ENCODE results near the gene LRCOL1. TPM values are rescaled to one million over a fixed set of nuclear protein-coding genes. Genes with fewer than 3 reads are reported as not detected.

Gene LRCOL1
- total and polyA plus RNA-seq, 10 donors, result 0.54 to 4.1 (median 1.4) TPM; not detected in 2

DNA sequence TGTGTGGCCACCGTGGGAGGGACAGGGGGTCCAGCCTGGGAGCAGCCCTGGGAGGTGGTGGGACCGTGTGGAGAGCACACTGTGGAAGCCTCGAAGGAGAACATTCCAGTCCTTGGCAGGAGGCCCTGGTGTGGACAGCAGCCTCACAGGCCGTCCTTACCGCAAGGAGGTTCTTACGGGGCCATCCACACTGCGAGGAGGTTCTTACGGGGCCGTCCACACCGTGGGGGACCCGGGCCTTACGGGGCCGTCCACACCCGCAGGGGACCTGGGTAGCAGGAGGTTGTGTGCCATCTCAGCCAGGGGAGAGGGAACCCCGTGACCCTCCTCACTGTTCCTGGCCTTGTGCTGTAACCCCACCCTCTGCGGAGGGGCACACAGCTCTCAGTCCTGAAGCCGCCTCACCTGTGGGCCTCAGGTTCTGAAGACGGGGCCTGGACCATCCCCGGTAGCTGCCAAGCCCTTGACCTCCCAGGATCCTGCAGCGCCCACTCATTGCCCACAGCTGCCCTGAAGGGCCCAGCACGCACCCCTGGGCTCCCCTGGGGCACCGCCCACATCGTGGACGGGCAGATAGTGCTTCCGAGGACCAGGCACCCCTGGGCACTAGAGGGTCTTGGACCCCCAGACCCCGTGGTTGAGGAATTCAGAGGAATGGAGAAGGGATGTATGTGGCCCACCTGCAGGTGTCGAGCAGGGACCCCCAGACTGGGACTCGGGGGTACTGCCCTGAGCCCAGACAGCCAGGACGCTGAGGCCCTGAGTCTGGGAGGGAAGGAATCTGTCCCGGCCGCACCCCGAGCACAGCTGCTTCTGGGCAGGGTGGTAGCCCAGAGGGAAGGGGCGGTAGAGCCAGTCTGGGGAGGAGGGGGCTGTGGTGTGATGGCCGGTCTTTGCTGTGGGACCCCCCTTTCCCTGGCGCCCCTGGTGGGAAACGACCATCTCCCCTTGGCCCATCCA is 37.3 kb downstream of the LRCOL1 start:
- no peak for DNase-seq
- Histone ChIP-seq H3K4me1 (peaks cover 0 to 12% (median 3%) of the 10 kb centered on the region in 6 donors), H3K27me3 (replicated peaks in 1 of 7) (no peaks in the 10 kb centered on the region), H3K27ac (no peak overlapping the region), H3K36me3 (peaks cover 0 to 100% (median 62%) of the 10 kb centered on the region in 6 donors), H3K4me3 (no peak overlapping the region), H3K9me3 (no peaks in the 10 kb centered on the region)
- TF ChIP-seq POLR2AphosphoS5 (IDR thresholded peaks at IDR 0.05), result no peak
- TF ChIP-seq POLR2A (IDR thresholded peaks at IDR 0.05), result no peak
- no peak for TF ChIP-seq CTCF (IDR thresholded peaks at IDR 0.05 in 8 of 11, conservative IDR thresholded peaks at IDR 0.05 in 3 of 11)
- intact Hi-C loops (cut with DNase I; ENCODE audit: low total_unique reads), result no loop called here
- 91 to 97% (median 94%) methylated on average over 17 to 36 of the region's 36 CpGs for WGBS, 5 donors

DNA sequence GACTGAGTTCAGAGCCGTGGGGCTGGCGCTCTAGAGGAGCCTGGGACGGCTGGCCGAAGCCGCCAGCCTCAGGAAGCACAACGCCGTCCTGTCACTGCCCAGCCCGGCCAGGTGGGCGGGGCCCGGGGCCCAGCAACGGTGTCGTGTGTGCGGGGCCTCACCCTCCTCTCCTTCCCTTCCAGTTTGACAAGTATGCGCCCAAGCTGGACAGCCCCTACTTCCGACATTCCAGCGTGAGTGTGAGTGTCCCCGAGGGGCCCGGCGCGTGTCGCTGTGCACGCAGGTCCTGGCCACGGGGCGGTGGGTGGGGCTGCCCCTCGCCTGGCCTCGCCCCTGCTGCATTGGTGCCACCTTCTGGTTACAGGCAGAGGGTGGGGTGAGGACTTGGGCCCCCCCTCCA is 38.3 kb downstream of the LRCOL1 start:
- TF ChIP-seq POLR2A (IDR thresholded peaks at IDR 0.05), result no peak
- TF ChIP-seq CTCF (IDR thresholded peaks at IDR 0.05 in 8 of 11, conservative IDR thresholded peaks at IDR 0.05 in 3 of 11), result no peak
- no peak for TF ChIP-seq POLR2AphosphoS5 (IDR thresholded peaks at IDR 0.05)
- H3K36me3 ChIP-seq, result peaks cover 0 to 100% (median 53%) of the 10 kb centered on the region in 6 donors
- intact Hi-C loops (cut with DNase I; ENCODE audit: low total_unique reads), result no loop called here
- 82 to 92% (median 86%) methylated on average over 23 to 26 of the region's 26 CpGs for WGBS, 5 donors
- no peak overlapping the region for H3K27ac ChIP-seq
- H3K4me3 ChIP-seq, result no peak overlapping the region
- DNase-seq, result no peak
- H3K4me1 ChIP-seq, result peaks cover 0 to 12% (median 4%) of the 10 kb centered on the region in 6 donors
- H3K9me3 ChIP-seq, result no peaks in the 10 kb centered on the region
- no peaks in the 10 kb centered on the region for H3K27me3 ChIP-seq (replicated peaks in 1 of 7)

DNA sequence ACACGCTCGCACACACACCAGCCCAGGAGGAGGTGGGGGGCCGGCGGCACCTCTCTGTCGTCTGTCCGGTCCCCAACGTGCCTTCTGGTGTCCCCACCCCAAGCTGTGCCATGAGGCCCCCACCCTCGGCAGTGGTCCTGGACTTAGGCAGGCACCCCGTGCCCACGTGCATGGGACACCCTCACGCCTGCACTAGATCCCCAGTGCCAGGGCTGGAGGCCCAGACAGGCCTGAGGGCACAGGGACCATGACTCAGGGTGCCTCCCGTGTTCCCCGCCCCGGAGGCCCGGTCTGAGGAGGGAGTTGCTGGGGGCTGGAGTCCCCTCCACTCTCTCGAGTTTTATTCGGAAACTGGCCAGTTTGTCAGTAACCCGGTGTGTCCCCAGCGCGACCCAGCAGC is 38.8 kb downstream of the LRCOL1 start:
- Histone ChIP-seq H3K4me3 (no peak overlapping the region), H3K9me3 (no peaks in the 10 kb centered on the region), H3K27me3 (replicated peaks in 1 of 7) (no peaks in the 10 kb centered on the region), H3K27ac (no peak overlapping the region), H3K4me1 (peaks cover 0 to 12% (median 4%) of the 10 kb centered on the region in 6 donors), H3K36me3 (peaks cover 0 to 100% (median 48%) of the 10 kb centered on the region in 6 donors)
- intact Hi-C loops (cut with DNase I; ENCODE audit: low total_unique reads), result no loop called here
- no peak for DNase-seq
- WGBS, 5 donors, result 94 to 99% (median 95%) methylated on average over 6 to 20 of the region's 20 CpGs
- TF ChIP-seq POLR2AphosphoS5 (IDR thresholded peaks at IDR 0.05), result peak in 1 of 3 donors; percentile 18
- TF ChIP-seq CTCF (IDR thresholded peaks at IDR 0.05 in 8 of 11, conservative IDR thresholded peaks at IDR 0.05 in 3 of 11), result no peak
- no peak for TF ChIP-seq POLR2A (IDR thresholded peaks at IDR 0.05)

DNA sequence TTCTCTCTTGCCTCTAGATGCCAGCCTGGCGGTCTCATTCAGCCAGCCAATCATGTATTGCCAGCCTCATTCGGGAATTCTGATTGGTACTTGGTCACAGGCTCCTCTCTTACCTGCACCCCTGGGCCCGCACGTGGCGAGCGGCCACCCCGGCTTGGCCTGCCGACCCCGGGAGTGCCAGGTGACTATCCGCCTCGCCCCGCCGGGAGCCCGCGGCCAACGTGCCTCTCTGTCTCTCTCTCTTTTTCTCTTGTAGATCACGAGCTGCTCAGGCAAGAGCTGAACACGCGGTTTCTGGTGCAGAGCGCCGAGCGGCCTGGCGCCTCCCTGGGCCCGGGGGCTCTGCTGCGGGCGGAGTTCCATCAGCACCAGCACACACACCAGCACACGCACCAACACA is 39.3 kb downstream of the LRCOL1 start:
- Histone ChIP-seq H3K27me3 (replicated peaks in 1 of 7) (no peaks in the 10 kb centered on the region), H3K4me1 (peaks cover 0 to 12% (median 4%) of the 10 kb centered on the region in 6 donors), H3K27ac (no peak overlapping the region), H3K36me3 (peaks cover 0 to 100% (median 45%) of the 10 kb centered on the region in 6 donors), H3K9me3 (no peaks in the 10 kb centered on the region), H3K4me3 (no peak overlapping the region)
- TF ChIP-seq POLR2AphosphoS5 (IDR thresholded peaks at IDR 0.05) (no peak), CTCF (IDR thresholded peaks at IDR 0.05 in 8 of 11, conservative IDR thresholded peaks at IDR 0.05 in 3 of 11) (no peak), POLR2A (IDR thresholded peaks at IDR 0.05) (no peak)
- WGBS, 5 donors, result 91 to 97% (median 95%) methylated on average over 26 to 27 of the region's 27 CpGs
- intact Hi-C loops (cut with DNase I; ENCODE audit: low total_unique reads), result no loop called here
- no peak for DNase-seq

Data from spleen (tissue), 11 donors.